H9 (cell line): Measurements from ENCODE around the gene RIMBP2. TPM values are rescaled to one million over a fixed set of nuclear protein-coding genes. Genes with fewer than 3 reads are reported as not detected.

Experiments
- DNase-seq: peaks from one replicate; pipeline ENCODE4 v3.0.0-alpha.2; 2017
- H2AFZ ChIP-seq: one replicate; pipeline ENCODE4 v1.6.1; 2013; ENCODE audit warnings: mild to moderate bottlenecking, low read length, control low read depth, moderate library complexity
- H2AK5ac ChIP-seq: 2 replicates; pipeline ENCODE4 v1.6.1; 2013; ENCODE audit warnings: low read length, control low read depth, mixed read lengths; ENCODE audit not compliant: insufficient read length
- H2BK120ac ChIP-seq: one replicate; pipeline ENCODE4 v1.6.1; 2013; ENCODE audit warnings: low read depth, mild to moderate bottlenecking, low read length, control low read depth, inconsistent platforms; ENCODE audit not compliant: poor library complexity, severe bottlenecking
- H2BK12ac ChIP-seq: 2 replicates; pipeline ENCODE4 v1.6.1; 2013; ENCODE audit warnings: low read length, control low read depth, mixed read lengths, low read depth; ENCODE audit not compliant: insufficient read length
- H2BK15ac ChIP-seq: 2 replicates; pipeline ENCODE4 v1.6.1; 2013; ENCODE audit warnings: low read depth, low read length, control low read depth
- H2BK20ac ChIP-seq: one replicate; pipeline ENCODE4 v1.6.1; 2013; ENCODE audit warnings: low read depth, mild to moderate bottlenecking, low read length, control low read depth, inconsistent platforms; ENCODE audit not compliant: poor library complexity, severe bottlenecking
- H2BK5ac ChIP-seq: 2 replicates; pipeline ENCODE4 v1.6.1; 2013; ENCODE audit warnings: low read length, control low read depth, mixed read lengths; ENCODE audit not compliant: insufficient read length
- H3K14ac ChIP-seq: 2 replicates; pipeline ENCODE4 v1.6.1; 2013; ENCODE audit warnings: low read length, control low read depth; ENCODE audit not compliant: insufficient read depth
- H3K18ac ChIP-seq: 2 replicates; pipeline ENCODE4 v1.6.1; 2013; ENCODE audit warnings: low read depth, mild to moderate bottlenecking, mixed read lengths, low read length, control low read depth; ENCODE audit not compliant: insufficient read length
- H3K23ac ChIP-seq: 2 replicates; pipeline ENCODE4 v1.6.1; 2013; ENCODE audit warnings: low read length, control low read depth, mixed read lengths, low read depth; ENCODE audit not compliant: insufficient read length
- H3K23me2 ChIP-seq: 2 replicates; pipeline ENCODE4 v1.6.1; 2013; ENCODE audit warnings: low read depth, mild to moderate bottlenecking, mixed read lengths, low read length, control low read depth; ENCODE audit not compliant: insufficient read length, poor library complexity, severe bottlenecking
- H3K27ac ChIP-seq: 2 replicates; pipeline ENCODE4 v1.5.1; 2013; ENCODE audit warnings: low read length, control low read depth, mixed read lengths, low read depth; ENCODE audit not compliant: insufficient read length
- H3K27me3 ChIP-seq: 2 replicates; pipeline ENCODE4 v1.6.1; 2013; ENCODE audit warnings: low read length, control low read depth, inconsistent platforms; ENCODE audit not compliant: insufficient read depth
- H3K4ac ChIP-seq: 2 replicates; pipeline ENCODE4 v1.6.1; 2013; ENCODE audit warnings: low read depth, mild to moderate bottlenecking, control low read depth, inconsistent platforms, low read length, moderate library complexity
- H3K4me1 ChIP-seq: 2 replicates; pipeline ENCODE4 v1.6.1; 2013; ENCODE audit warnings: low read length, control low read depth, inconsistent platforms; ENCODE audit not compliant: insufficient read depth
- H3K4me2 ChIP-seq: 2 replicates; pipeline ENCODE4 v1.6.1; 2013; ENCODE audit warnings: low read length, control low read depth, mixed read lengths; ENCODE audit not compliant: insufficient read length, insufficient read depth
- H3K56ac ChIP-seq: 2 replicates; pipeline ENCODE4 v1.6.1; 2013; ENCODE audit warnings: low read depth, mild to moderate bottlenecking, mixed read lengths, low read length, control low read depth; ENCODE audit not compliant: insufficient read length
- H3K79me1 ChIP-seq: 2 replicates; pipeline ENCODE4 v1.6.1; 2013; ENCODE audit warnings: low read depth, mild to moderate bottlenecking, moderate library complexity, low read length, control low read depth, inconsistent platforms; ENCODE audit not compliant: insufficient read depth, poor library complexity, severe bottlenecking
- H3K79me2 ChIP-seq: 2 replicates; pipeline ENCODE4 v1.6.1; 2013; ENCODE audit warnings: low read length, control low read depth, inconsistent platforms; ENCODE audit not compliant: insufficient read depth
- H3K9ac ChIP-seq: 2 replicates; pipeline ENCODE4 v1.6.1; 2013; ENCODE audit warnings: low read length, control low read depth, mixed read lengths; ENCODE audit not compliant: insufficient read length; ENCODE audit errors: extremely low read depth
- H3K9me3 ChIP-seq: one replicate; pipeline ENCODE4 v1.6.1; 2013; ENCODE audit warnings: low read depth, low read length, inconsistent platforms; ENCODE audit not compliant: control insufficient read depth
- H3T11ph ChIP-seq: one replicate; pipeline ENCODE4 v1.6.1; 2013; ENCODE audit warnings: mild to moderate bottlenecking, low read length, control low read depth, inconsistent platforms
- H4K20me1 ChIP-seq: one replicate; pipeline ENCODE4 v1.6.1; 2013; ENCODE audit not compliant: control insufficient read depth, insufficient read length, insufficient read depth
- H4K5ac ChIP-seq: 2 replicates; pipeline ENCODE4 v1.6.1; 2013; ENCODE audit warnings: low read depth, mild to moderate bottlenecking, mixed read lengths, low read length, control low read depth; ENCODE audit not compliant: insufficient read length
- H4K8ac ChIP-seq: replicated peaks from 2 replicates; pipeline ENCODE4 v1.6.1; 2013; ENCODE audit warnings: low read length, control low read depth, mixed read lengths, low read depth; ENCODE audit not compliant: insufficient read length
- H4K91ac ChIP-seq: 2 replicates; pipeline ENCODE4 v1.6.1; 2013; ENCODE audit warnings: low read depth, mild to moderate bottlenecking, moderate library complexity, mixed read lengths, low read length, control low read depth; ENCODE audit not compliant: insufficient read length
- H3K27ac Mint-ChIP-seq, 3 experiments: 2 replicates in 2 of 3; 3 replicates in 1 of 3; pipeline ENCODE4 v1.8.0; 2020 to 2021; ENCODE audit warnings: mixed read lengths in 3 of 3, mild to moderate bottlenecking in 1 of 3, moderate library complexity in 1 of 3
- H3K27me3 Mint-ChIP-seq: 2 replicates; pipeline ENCODE4 v1.8.0; 2021; ENCODE audit warnings: low read depth, mild to moderate bottlenecking, moderate library complexity, mixed read lengths
- H3K36me3 Mint-ChIP-seq, 3 experiments: 2 replicates in 2 of 3; 3 replicates in 1 of 3; pipeline ENCODE4 v1.8.0; 2020 to 2021; ENCODE audit warnings: low read depth in 3 of 3, mixed read lengths in 3 of 3; ENCODE audit not compliant: insufficient read depth in 1 of 3
- H3K4me1 Mint-ChIP-seq, 2 experiments: 2 replicates each; pipeline ENCODE4 v1.8.0; 2020; ENCODE audit warnings: mixed read lengths in 2 of 2
- H3K4me3 Mint-ChIP-seq, 2 experiments: 2 replicates in 1 of 2; 3 replicates in 1 of 2; pipeline ENCODE4 v1.8.0; 2020 to 2021; ENCODE audit warnings: mild to moderate bottlenecking in 2 of 2, mixed read lengths in 2 of 2, moderate library complexity in 1 of 2
- H3K9me3 Mint-ChIP-seq, 2 experiments: 2 replicates in 1 of 2; 3 replicates in 1 of 2; pipeline ENCODE4 v1.8.0; 2020; ENCODE audit warnings: mild to moderate bottlenecking in 2 of 2, mixed read lengths in 2 of 2, moderate library complexity in 1 of 2
- WGBS: extraction: QIAGEN DNeasy Blood & Tissue Kit; methylation state at CpG from one replicate; pipeline ENCODE4 v1.1.7; 2013; ENCODE audit warnings: missing lambda C conversion rate, low lambda C conversion rate, mixed read lengths; ENCODE audit not compliant: insufficient read length; ENCODE audit errors: extremely low coverage; 5-methylcytosine and 5-hydroxymethylcytosine counted together
- total RNA-seq: library from RNA; stranded (reverse); gene quantifications from 2 replicates; pipeline ENCODE4 v1.2.1, GENCODE V29; 2021
- TF ChIP-seq, protein P1 (sequence below): fragments of 200-600 bp; sonication (generic); conservative IDR thresholded peaks from 3 replicates; pipeline ENCODE4 v1.8.0; 2021; ENCODE audit warnings: antibody characterized with exemption, mild to moderate bottlenecking

RIMBP2 gene
- total RNA-seq, 1 experiment from 2014 or later = 0.70 TPM

DNA sequence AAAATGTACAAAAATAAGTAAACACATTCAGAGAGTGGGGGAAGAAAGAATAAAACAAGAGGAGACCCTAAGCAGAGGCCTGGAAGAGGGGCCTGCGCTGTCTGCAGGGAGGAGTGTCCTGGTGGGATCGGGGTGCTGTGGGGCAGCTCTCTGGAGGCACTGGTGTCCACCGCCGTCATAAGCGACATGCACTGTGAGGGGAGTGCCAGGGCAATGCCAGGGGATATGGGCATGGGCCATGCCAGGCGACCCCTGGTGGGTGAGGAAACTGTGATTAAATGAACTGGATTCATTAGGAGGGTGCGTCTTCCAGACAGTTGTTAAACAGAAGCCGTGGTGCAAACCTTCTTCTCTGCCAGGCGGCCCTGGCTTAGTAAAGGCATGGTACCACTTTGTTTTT lies 261.8 kb downstream of the RIMBP2 start:
- DNase-seq = no peak
- Histone ChIP-seq H2BK12ac (no peak overlapping the region), H3K9ac (no peak overlapping the region), H3K79me1 (no peaks in the 10 kb centered on the region), H3K18ac (no peak overlapping the region), H2BK120ac (no peak overlapping the region), H3K4me1 (no peaks in the 10 kb centered on the region), H2AK5ac (no peak overlapping the region), H4K8ac (no peak overlapping the region), H2BK15ac (no peak overlapping the region), H3T11ph (no peak overlapping the region), H3K23me2 (no peaks in the 10 kb centered on the region), H4K5ac (no peak overlapping the region), H3K14ac (no peak overlapping the region), H2AFZ (no peak overlapping the region), H2BK20ac (no peak overlapping the region), H3K56ac (no peak overlapping the region), H4K91ac (no peak overlapping the region), H3K23ac (no peak overlapping the region), H3K79me2 (no peaks in the 10 kb centered on the region), H3K27ac (no peak overlapping the region), H3K4ac (no peak overlapping the region), H3K27me3 (no peaks in the 10 kb centered on the region), H3K9me3 (no peaks in the 10 kb centered on the region), H2BK5ac (no peak overlapping the region), H3K4me2 (no peak overlapping the region), H4K20me1 (no peaks in the 10 kb centered on the region)
- peaks cover 2% of the 10 kb centered on the region; the same call in 1 of the 2 replicates for H3K27me3 Mint-ChIP-seq
- peaks cover 0 to 4% of the 10 kb centered on the region in 2 experiments; a peak in 2 of 4 replicates for H3K4me1 Mint-ChIP-seq
- H3K9me3 Mint-ChIP-seq = no peaks in the 10 kb centered on the region
- no peak overlapping the region for H3K27ac Mint-ChIP-seq
- H3K36me3 Mint-ChIP-seq = no peaks in the 10 kb centered on the region
- H3K4me3 Mint-ChIP-seq = no peak overlapping the region
- TF ChIP-seq, protein P1, sequence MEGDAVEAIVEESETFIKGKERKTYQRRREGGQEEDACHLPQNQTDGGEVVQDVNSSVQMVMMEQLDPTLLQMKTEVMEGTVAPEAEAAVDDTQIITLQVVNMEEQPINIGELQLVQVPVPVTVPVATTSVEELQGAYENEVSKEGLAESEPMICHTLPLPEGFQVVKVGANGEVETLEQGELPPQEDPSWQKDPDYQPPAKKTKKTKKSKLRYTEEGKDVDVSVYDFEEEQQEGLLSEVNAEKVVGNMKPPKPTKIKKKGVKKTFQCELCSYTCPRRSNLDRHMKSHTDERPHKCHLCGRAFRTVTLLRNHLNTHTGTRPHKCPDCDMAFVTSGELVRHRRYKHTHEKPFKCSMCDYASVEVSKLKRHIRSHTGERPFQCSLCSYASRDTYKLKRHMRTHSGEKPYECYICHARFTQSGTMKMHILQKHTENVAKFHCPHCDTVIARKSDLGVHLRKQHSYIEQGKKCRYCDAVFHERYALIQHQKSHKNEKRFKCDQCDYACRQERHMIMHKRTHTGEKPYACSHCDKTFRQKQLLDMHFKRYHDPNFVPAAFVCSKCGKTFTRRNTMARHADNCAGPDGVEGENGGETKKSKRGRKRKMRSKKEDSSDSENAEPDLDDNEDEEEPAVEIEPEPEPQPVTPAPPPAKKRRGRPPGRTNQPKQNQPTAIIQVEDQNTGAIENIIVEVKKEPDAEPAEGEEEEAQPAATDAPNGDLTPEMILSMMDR = no peak
- WGBS = no CpG with 5 or more reads among the region's 9 CpGs
